ENCODE measurements around the gene APRT.
"Not testable (repeated sequence)": the region's sequence is repeated elsewhere in the genome, so short reads cannot be mapped to it uniquely, and the experiment has no call there.

The APRT gene

DNA sequence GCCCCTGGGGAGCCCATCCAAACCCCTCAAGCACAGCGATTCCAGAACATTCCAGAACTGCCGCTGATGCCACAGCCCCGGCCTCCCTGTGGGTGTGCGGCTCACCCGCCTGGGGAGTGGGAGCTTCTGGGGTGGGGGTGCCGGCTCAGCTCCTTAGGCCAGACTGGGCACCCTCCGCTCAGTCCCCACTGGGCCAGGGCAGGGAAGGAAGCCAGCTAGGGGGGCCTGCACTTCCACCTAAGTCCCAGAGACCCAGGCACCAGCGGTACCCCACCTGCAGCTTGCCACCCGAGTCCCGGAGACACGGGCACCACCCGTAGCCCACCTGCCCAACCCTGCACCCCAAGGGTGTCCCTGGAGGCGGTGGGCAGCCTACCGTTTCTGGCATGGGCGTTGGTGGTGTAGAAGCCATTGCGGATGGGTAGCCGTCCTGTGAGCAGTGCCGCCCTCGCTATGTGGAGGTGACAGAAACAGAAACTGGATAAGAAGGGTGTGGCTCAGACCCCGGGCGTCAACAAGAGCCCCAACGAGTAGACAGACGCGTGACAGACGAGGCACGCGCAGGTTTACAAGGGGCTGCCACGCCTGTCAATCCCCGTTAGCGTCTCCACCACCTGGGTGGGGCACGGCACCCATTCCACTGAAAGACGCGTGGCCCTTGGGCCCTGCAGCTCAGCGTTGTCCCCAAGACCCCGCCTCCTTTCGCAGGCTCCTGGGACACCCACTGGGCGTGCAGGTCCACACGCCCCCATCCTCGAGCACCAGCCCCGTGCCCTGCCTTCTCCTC, 30.0 kb upstream of the APRT start:
- DNase-seq: no peak

GRCh38 chr16:88840600-88841215, 29.0 kb upstream of the APRT start:
- DNase-seq: no peak

DNA sequence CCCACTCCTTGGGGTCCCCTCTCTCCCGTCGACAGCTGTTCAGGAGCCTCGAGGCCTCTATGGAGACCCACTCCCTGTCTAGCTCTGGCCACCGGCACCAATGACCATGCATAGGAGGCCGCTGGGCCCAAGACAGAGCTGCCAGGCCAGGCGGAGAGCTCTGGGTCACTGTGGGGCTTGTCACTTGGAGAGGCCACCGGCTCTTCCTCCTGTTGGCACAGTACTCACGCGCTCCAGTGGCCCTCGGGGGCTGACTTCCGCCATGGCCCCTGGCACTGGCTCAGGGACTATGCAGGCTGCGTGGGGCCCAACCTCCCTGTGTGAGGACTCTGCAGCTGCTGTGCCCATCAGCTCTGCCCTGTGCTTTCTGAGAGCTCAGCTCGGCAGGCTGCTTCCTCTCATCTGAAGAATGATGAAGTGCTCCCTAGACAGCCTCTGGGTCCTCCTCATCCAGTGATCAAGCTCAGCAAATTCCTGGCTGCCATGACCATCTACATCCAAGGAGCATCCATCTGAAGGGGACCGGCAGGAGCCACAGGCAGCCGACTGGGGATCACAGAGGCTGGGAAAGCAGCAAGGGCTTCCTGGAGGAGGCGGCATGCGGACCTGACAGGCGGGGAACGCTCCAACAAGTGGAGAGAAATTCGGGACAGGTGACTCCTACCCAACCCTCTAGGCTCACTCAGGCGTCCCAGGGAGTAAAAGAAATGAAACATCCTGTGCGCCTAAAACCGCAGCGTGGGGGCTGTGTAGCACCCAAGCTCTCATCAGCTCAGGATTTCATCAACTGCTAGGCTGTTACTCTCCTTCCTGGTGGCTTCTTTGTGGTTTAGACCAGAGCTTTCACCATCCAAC, 28.2 kb upstream of the APRT start:
- peak in 1 of 2 donors; percentile 33 for DNase-seq

GRCh38 chr16:88839026-88839529, 27.4 kb upstream of the APRT start:
- DNase-seq: no peak

GRCh38 chr16:88838566-88838965, 26.8 kb upstream of the APRT start:
- no peak for DNase-seq

DNA sequence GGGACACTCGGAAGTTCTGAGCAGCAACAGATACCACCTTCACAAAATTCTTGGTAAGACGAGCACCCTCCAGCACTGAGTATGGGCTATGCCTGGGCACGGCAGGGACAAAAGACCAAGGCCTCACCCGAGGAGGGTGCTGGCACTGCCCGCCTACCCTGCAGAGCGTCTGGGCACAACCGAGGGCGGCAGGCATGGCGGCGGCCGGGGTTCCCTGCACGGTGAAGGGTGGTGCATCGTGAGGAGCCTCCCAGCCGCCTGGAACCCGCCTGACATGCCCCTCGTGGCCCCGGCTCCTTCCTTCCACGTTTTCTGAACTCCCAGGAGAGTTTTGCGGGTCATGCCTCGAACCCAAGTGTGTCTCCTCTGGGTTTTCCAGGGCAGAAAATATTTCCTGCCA, 26.1 kb upstream of the APRT start:
- DNase-seq: no peak

DNA sequence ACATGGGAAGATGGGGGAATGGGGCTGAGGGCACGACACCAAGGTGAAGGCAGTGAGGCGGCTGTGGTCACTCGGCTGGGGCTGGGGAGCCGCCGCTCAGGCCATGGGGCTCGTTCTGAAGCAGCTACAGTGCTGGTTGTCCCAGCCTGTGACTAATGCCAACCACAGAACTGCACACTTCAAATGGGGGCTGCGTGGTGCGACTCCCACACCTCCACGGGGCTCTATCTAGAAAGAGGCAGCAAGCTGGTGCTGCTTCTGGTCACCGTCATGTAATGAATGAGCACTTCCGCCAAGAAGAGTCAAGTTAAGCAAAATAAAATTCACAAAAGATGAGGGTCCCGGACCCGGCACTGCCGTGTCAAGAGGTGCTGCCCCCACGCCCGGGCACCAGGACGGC, 25.1 kb upstream of the APRT start:
- no peak for DNase-seq

DNA sequence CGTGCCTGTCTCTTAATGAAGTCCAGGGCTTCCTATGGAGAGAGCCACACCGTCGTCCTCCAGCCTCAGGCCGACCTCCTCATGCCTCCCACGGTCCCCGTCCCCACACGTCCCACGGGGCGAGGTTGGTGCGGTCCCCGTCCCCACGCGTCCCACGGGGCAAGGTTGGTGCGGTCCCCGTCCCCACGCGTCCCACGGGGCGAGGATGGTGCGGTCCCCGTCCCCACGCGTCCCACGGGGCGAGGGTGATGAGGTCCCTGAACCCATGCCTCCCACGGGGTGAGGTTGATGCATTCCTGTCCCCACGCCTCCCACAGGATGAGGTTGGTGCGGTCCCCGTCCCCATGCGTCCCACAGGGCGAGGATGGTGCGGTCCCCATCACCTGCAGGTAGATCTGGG, 24.1 kb upstream of the APRT start:
- DNase-seq: no peak

DNA sequence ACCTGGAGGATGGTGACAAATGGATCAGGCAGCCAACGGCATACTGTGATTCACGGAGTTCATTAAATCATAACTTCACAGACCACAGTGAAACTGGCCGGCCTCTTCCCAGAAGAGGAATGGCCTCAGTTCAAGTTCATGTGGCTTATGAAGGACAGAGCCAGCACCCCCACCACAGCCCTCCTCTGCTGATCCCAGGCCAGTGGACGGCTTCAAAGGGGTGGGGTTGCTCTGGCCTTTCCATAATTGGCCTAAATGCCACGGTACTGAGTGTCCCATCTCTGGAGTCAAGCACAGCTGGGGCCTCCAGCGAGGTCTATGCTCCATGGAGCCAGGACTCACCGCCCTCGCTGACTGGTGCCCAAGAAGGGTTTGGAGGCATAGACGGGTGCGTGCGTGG, 23.7 kb upstream of the APRT start:
- no peak for DNase-seq

DNA sequence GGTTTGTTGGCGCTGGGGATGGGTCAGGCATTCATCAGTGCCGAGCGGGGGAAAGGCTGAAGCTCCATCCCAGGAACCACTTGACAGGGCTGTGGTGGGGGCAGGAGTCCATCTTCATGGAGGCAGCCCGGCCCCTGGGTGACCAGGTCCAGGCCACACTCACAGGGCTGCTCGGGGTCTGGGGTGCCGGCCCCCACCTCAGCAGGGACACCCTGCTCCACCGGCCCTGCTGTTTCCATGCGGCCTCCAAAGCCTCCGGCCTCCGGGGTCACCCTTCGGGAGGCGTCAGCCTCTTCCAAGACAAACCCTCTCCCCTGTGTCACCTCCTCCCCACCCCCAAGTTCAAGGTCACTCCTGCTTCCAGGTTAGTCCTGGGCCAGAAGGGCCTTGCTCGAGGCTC, 22.9 kb upstream of the APRT start:
- DNase-seq: no peak

DNA sequence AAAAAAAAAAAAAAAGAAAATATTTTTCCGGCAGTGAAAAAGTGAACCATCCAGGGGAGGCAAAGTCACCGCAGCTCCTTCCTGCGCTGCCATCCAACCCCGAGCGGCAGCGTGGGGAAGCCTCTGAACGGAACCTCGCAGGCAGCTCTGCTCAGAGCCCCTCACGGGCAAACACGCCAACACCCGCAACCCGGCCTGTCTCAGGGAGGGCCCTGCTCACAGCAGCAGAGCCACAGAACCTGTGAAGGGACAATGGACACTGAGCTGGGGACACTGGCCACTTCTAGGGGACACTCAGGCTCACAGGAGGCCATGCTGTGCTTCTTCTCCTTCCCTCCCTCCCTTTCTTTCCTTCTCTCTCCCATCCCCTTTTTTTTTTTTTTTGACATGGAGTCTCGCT, 21.4 kb upstream of the APRT start:
- no peak for DNase-seq

DNA sequence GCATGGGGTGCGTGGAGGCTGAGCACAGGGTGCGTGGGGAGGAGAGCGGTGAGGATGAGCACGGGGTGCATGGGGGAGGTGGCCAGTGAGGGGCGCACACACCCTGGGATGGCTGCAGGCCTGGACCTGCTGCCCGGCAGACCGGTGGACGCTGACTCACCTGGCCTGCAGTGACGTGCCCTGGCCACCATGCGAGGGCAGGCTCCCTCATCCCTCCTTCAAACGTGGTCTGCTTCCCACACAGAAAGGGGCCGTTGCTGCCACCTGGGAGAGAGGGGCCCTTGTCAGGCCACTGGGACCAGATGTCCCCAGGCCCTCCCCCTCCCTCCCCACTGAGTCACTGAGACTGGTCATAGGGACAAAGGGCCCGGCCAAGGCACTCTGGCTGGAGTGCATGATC, 20.1 kb upstream of the APRT start:
- no peak for DNase-seq

DNA sequence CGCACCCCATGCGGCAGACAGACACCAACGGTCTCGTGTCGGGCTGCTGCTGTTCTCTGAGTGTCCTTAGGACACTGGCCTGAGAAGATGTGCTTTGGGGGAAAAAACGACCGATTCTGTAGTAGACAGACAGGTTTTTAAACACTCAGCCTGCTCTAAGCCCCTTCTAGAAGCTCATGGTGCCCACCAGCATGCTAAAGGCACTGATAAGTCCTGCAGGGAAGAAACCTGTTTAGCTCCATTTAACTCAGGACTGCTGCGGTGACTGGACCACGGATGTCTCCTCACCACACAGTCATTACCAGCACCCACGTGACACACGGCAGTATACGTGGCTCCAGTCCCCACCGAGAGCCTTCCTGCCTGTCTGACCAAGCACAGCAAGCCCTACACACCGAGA, 19.1 kb upstream of the APRT start:
- DNase-seq: no peak

DNA sequence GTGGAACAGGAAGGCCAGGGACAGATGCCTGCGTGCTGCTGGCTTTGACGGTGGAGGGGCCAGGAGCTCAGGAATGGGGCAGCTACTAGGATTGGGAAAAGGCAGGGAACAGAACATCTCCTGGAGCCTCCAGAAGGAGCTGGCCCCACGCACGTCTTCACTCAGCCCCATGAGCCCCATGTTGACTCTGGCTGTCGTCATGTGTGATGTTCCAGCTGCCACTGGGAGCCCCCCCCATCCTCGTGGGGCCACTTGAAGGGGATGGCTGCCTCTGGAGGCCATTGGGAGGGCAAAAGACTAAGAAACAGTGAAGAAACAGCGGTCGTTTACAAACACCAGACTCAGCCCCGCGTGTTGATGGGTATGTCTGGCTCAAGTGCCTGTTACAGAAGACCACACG, 18.5 kb upstream of the APRT start:
- DNase-seq: no peak

DNA sequence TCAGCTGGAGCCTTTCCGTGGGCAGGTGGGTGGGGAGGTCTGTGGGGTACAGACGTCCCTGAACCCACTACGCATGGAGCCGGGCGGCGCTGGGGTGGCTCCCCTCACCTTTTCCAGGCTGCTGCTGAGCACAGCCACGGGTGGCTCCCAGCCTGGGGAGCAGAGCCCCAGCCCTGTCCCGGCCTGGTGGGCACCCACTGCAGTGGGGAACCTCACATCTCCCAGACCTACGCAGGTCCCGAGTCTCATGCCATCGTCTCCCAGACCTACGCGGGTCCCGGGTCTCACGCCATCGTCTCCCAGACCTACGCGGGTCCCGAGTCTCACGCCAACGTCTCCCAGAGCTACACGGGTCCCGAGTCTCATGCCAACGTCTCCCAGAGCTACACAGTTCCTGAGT, 17.0 kb upstream of the APRT start:
- no peak for DNase-seq

GRCh38 chr16:88827727-88828126, 16.0 kb upstream of the APRT start:
- DNase-seq: no peak

- DNase-seq: no peak
These were observed 14.5 kb upstream of the APRT start for GRCh38 chr16:88826070-88826840.

GRCh38 chr16:88825146-88825545, 13.4 kb upstream of the APRT start:
- DNase-seq: no peak

DNA sequence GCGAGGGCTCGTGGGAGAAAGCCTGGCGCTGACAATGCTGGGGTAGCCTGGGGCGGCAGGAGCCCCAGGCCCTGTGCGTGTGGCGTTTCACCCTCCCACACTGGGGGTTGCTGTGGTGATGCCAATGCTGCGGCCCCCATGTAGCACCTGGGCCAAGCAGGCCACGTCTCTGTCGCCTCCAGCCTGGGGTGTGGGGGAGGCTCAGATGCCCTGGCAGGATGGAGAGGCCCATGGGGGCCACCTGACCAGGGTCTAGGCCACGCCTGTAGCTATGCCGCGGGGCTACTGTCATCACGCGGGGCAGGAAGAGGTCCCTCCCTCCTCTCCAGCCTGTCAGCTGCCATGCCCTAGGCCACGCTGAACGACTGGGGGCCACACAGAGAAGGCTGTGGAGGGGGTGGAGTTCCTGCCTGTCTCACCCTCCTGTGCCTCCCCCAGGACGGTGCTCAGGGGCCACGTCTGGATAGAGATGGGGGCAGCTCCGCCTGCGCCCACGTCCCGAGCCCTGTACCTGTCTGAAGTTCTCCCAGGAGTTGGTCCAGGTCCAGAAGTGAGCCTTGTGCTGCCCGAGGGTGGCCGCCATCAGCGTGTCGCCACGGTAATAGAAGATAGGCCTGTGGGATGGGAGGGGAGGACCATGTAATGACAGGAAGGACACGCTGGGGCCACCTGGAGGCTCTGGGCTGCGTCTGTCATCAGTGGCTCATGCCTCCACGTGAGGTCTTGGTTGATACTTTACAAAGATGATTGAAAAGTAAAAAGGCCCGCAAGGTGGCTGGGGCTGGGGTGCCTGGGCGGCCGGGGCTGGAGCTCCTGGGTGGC, 12.7 kb upstream of the APRT start:
- DNase-seq: no peak

- DNase-seq: not testable (repeated sequence)
These were observed 11.9 kb upstream of the APRT start for GRCh38 chr16:88823646-88824045.

DNA sequence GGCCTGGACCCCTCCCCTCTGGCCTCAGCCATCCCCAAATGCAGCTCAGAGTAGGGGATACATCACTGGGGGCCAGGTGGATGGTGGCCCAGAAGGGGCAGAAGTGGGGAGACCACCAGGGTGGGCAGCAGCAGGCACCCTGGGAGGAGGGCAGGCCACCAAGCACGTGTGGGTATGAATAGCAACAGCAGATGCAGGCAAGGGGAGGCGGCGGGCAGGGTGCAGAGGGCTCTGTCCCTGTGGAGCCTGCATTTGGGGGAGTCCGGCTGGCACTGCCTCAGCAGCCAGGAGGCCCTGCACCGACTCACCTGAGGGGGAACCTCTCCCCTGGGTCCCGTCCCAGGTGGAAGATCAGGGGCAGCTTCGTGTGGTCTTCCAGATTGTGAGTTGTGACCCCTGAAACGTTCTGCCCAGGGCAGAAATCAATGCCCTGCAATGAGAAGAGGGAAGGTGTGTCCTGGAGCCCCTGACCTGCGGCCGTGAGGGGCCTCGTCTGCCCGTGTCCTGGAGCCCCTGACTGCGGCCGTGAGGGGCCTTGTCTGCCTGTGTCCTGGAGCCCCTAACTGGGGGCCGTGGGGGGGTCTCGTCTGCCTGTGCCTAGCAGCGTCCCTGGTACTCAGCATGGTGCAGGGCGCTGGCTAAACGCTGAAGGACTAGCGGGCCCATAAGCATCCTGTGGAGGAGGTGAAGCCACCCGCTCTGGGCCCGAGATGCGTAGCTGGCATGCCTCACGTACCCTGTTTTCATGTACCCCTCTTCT, 10.7 kb upstream of the APRT start:
- no peak for DNase-seq
